Astrocyte of the cerebellum (primary cell): ENCODE measurements around the gene VPS52.

Source experiments
- DNase-seq: peaks from one replicate; pipeline ENCODE4 v3.0.0-alpha.2; 2011; ENCODE audit warnings: low read depth
- H3K4me3 ChIP-seq: 2 replicates; pipeline ENCODE4 v1.5.1; 2011; ENCODE audit warnings: mild to moderate bottlenecking, low read depth, low read length, moderate library complexity
- CTCF ChIP-seq: IDR thresholded peaks from 2 replicates; pipeline ENCODE4 v1.5.1; 2012; ENCODE audit warnings: low read length, low read depth, moderate library complexity, mild to moderate bottlenecking; ENCODE audit errors: missing control alignments
- in situ Hi-C: cut with HindIII; loops from 2 replicates; pipeline ENCODE4 v1.10.0; 2017; ENCODE audit warnings: low sequenced_read_pairs

VPS52 gene

GRCh38 chr6:33317669-33318425 lies 46.2 kb upstream of the VPS52 start, which contains the start of gene ZBTB22:
TSS of gene ZBTB22 (minus strand) at chr6:33317744. CDS start at chr6:33316916, 828 bp downstream.
- H3K4me3 ChIP-seq: peak within 1 kb of the TSS; percentile 51
- in situ Hi-C loops: no loop called here
- TF ChIP-seq CTCF: no peak
- DNase-seq: peak; percentile 99

GRCh38 chr6:33317419-33317668 lies 45.7 kb upstream of the VPS52 start:
- DNase-seq: no peak
- H3K4me3 ChIP-seq: peak overlapping the region; percentile 51
- no peak for TF ChIP-seq CTCF
- in situ Hi-C loops: no loop called here

- in situ Hi-C loops: no loop called here
- TF ChIP-seq CTCF: no peak
- DNase-seq: no peak
- H3K4me3 ChIP-seq: peak overlapping the region; percentile 51
Observed at GRCh38 chr6:33316603-33317418, 45.1 kb upstream of the VPS52 start.

DNA sequence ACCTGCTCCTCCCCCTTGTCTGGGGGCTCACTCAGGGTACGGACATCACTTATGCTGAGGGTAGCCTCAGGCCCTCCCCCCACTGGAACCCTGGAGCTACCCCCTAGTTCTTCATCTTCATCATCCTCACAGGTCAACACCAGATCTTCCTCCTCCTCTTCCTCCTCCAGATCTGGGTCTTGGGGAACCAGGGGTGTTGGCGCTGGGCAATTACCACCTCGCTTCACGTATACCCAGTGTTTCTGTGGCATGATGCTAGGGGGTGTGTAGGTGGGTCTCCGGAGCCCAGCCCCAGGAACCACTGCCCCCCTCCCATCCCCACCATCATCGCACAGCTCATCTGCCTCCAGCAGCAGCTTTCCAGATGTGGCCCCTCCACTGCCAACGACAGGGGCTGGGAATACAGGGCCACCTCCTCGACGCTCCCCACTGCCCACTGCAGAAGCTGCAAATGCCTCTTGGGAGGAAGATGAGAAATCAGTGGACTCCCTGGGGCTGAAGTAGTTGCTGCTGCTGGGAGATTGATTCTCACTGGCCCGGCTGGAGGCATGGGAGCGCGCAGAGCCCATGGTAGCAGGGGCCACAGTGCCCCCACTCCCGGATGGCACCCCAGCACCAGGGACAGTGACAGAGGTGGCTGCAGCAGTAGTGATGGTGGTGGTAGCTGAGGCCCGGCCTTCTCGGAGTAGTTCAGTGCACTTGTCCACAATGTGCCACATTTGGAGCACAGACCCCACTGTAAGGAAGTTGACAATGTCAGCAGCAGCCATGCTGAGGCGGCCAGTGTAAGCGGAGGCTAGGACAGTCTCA lies 44.3 kb upstream of the VPS52 start:
- H3K4me3 ChIP-seq: no peak overlapping the region
- in situ Hi-C loops: no loop called here
- no peak for DNase-seq
- no peak for TF ChIP-seq CTCF

DNA sequence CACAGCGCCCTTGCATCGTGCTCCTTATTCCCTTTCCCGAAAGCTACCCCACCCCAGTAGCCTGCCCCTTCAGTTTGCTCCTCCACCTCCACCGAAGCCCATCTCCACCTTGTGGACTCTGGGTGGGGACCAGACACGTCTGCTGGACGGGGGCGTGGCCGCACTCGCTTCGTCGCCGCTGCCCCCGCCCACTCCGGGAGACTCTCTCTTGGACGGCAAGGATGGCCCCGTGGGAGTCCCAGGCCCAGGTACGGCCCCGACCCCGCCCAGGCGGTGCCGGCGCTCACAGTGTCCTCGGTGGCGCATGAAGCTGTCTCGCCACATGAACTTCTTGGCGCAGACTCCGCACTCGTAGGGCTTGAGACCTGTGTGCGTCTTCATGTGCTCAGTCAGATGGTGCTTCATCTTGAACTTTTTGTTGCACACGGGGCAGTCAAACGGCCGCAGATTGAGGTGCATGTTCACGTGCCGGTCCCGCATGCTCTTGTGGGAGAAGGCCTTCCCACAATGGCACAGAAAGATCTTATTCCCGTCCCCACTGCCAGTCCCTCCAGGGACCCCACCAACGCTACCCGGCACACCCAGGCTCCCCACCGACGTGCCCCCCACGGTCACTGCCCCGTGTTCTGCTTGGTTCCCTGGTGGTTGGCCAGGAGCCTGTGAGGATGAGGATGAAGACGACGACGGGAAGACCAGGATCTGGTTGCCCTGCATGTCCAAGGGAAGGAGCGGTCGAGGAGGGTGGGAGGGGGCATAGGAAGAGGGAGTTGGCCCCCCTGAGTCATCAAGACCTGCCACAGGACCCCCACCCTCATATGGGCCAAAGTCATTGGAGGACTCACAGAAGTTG lies 43.5 kb upstream of the VPS52 start:
- no peak for DNase-seq
- TF ChIP-seq CTCF: no peak
- in situ Hi-C loops: no loop called here
- H3K4me3 ChIP-seq: peak overlapping the region; percentile 84
